Naive thymus-derived CD8-positive, alpha-beta T cell (primary cell): ENCODE data around the gene GRAP. TPM values are rescaled to one million over a fixed set of nuclear protein-coding genes. Genes with fewer than 3 reads are reported as not detected.
"Not testable (repeated sequence)": the region's sequence is repeated elsewhere in the genome, so short reads cannot be mapped to it uniquely, and the experiment has no call there.

Experiments used
- ATAC-seq, 2 donors: fragments of 150-1000 bp; cut with Tn5 transposase in 1 of 2; sonication (Bioruptor Pico), chemical (Tn5 transposase) in 1 of 2; 1 replicate in 1 of 2; 2 replicates in 1 of 2; pipeline ENCODE4 v1.10.0; 2021; ENCODE audit warnings: mild to moderate bottlenecking in 2 of 2, moderate library complexity in 2 of 2
- POLR2A ChIA-PET: fragments of 350-600 bp; sonication (Branson Sonifier 250); formaldehyde crosslinking; loops from one replicate; lab custom pipeline; 2021; ENCODE audit warnings: antibody characterized with exemption; lab: Charles Lee
- DNase-seq, 10 donors: peaks; one replicate each; pipeline versions ENCODE4 v3.0.0 to v3.0.0-alpha.2; 2020 to 2022
- H3K27ac Mint-ChIP-seq, 10 donors: one replicate each; pipeline ENCODE4 v1.8.0; 2020 to 2022; ENCODE audit warnings: mild to moderate bottlenecking in 10 of 10, mixed read lengths in 10 of 10, moderate library complexity in 4 of 10, inconsistent platforms in 1 of 10
- H3K27me3 Mint-ChIP-seq, 5 donors: one replicate each; pipeline ENCODE4 v1.8.0; 2021 to 2022; ENCODE audit warnings: mixed read lengths in 5 of 5
- H3K36me3 Mint-ChIP-seq, 3 donors: one replicate each; pipeline ENCODE4 v1.8.0; 2020 to 2022; ENCODE audit warnings: mixed read lengths in 3 of 3, mild to moderate bottlenecking in 2 of 3, inconsistent platforms in 1 of 3
- H3K4me1 Mint-ChIP-seq, 4 donors: one replicate each; pipeline ENCODE4 v1.8.0; 2021 to 2022; ENCODE audit warnings: mixed read lengths in 4 of 4
- H3K4me3 Mint-ChIP-seq, 10 donors: one replicate each; pipeline ENCODE4 v1.8.0; 2020 to 2022; ENCODE audit warnings: mild to moderate bottlenecking in 10 of 10, mixed read lengths in 10 of 10, moderate library complexity in 6 of 10, inconsistent platforms in 1 of 10
- H3K9me3 Mint-ChIP-seq, 9 donors: one replicate each; pipeline ENCODE4 v1.8.0; 2020 to 2022; ENCODE audit warnings: mixed read lengths in 9 of 9, mild to moderate bottlenecking in 3 of 9, inconsistent platforms in 1 of 9, moderate library complexity in 1 of 9
- polyA plus RNA-seq, 3 donors: library from polyadenylated mRNA; unstranded; fragments of 300-500 nt; fragmentation: Illumina TruSeq; gene quantifications; one replicate each; pipeline ENCODE4 v1.2.3, GENCODE V29; 2021
- total RNA-seq, 8 experiments: library from RNA in 2 of 8; stranded (reverse) in 2 of 8; gene quantifications; one replicate each; pipeline ENCODE4 v1.2.3 and lab custom pipeline; 2021 to 2026

Gene GRAP
- total and polyA plus RNA-seq, 5 experiments from 2014 or later = 32.7 to 99.6 (median 69.9) TPM

DNA sequence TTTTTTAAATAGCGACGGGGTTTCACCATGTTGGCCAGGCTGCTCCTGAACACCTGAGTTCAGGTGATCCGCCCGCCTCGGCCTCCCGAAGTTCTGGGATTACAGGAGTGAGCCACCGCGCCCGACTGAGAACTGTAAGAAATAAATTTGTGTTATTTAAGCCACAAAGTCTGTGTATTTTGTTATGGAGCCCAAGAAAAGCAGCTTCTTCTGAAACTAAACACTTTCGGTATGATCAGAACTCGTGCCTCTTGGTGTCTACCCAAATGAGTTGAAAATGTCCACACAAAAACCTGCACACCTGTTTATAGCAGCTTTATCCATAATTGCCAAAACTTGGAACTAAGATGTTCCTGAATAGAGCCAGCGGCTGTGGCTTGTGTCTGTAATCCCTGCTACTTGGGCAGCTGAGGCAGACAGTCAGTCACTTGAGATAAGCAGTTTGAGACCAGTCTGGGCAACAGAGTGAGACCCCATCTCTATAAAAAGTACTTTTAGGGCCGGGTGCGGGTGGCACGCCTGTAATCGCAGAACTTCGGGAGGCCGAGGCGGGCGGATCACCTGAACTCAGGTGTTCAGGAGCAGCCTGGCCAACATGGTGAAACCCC lies 16.1 kb upstream of the GRAP start:
- H3K27me3 Mint-ChIP-seq, POLR2A ChIA-PET, H3K36me3 Mint-ChIP-seq, DNase-seq, H3K9me3 Mint-ChIP-seq, H3K4me1 Mint-ChIP-seq: not testable (repeated sequence)
- Mint-ChIP-seq H3K4me3 (peak overlapping the region in 2 of 10 donors; percentile 56 to 71), H3K27ac (peak overlapping the region in 1 of 10 donors; percentile 89)
- peak; percentile 57 to 74 for ATAC-seq

DNA sequence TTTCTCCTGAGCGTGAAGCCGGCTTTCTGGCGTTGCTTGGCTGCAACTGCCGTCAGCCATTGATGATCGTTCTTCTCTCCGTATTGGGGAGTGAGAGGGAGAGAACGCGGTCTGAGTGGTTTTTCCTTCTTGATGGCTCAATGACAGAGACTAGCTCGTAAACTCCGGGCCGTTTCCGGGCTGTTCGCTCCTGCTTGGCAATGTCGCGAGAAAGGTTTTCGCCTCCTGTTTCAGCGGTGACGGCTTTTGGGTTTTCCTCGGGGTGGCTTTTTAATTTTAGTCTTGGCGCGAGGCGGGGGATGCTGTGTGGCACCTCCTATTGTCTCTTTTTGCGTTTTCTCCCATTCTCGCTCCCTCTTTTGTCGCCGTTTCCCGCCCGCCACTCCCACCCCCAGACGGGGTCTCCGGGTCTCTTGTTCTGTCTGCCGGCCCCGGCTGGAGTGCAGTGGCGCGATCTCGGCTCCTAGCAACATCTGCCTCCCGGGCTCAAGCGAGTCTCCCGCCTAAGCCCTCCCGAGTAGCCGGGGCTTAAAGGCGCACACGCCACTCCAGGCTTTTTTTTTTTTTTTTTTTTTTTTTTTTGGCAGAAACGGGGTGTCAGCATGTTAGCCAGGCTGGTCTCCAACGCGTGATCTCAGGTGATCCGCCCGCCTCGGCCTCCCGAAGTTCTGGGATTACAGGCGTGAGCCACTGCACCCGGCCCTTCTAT lies 15.4 kb upstream of the GRAP start:
- ATAC-seq (peak; percentile 39 to 70), DNase-seq (peak in 9 of 10 donors; percentile 18 to 86 (median 73))
- H3K27me3 Mint-ChIP-seq, POLR2A ChIA-PET, H3K36me3 Mint-ChIP-seq, H3K4me3 Mint-ChIP-seq, H3K27ac Mint-ChIP-seq, H3K9me3 Mint-ChIP-seq, H3K4me1 Mint-ChIP-seq: not testable (repeated sequence)

DNA sequence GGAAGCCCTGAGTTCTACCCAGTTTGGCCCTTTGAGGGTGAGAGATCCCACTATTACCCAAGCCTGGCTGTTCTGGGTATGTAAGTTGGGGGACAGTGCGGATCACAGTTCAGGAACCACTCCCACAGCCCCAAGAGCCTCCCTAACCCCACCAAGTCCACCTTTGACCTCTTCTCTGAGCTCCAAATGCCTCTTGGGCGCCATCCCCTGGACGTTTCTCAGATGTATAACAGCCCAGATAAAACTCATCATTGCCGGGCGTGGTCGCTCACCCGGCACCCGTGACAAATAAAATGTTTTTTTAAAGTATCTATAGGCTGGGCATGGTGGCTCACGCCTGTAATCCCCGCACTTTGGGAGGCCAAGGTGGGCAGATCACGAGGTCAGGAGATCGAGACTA lies 8.7 kb upstream of the GRAP start:
- POLR2A ChIA-PET, H3K9me3 Mint-ChIP-seq, H3K4me3 Mint-ChIP-seq, DNase-seq, H3K4me1 Mint-ChIP-seq, H3K27ac Mint-ChIP-seq, H3K36me3 Mint-ChIP-seq, H3K27me3 Mint-ChIP-seq: not testable (repeated sequence)
- peak; percentile 93 to 96 for ATAC-seq

DNA sequence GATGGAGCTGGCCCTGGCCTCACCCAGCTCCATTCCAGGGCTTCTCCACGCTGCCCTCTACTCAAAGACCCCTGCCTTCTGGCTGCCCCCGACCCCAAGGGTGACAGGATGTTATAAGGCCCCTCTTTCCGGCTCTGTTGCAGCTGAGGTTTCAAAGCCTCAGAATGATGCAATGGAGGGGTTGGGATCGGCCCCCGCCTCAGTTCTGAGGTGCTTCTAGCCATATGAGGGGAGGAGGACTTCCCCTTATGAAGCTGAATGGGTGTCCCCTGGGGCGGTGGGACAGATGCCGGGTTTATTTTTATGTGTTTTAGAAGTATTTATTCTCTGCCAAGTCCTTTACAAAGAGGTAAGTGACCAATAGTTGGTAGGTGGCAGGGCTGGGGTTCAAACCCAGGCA lies 2.1 kb upstream of the GRAP start:
- H3K36me3 Mint-ChIP-seq, H3K4me3 Mint-ChIP-seq, H3K27ac Mint-ChIP-seq, H3K9me3 Mint-ChIP-seq, H3K27me3 Mint-ChIP-seq, H3K4me1 Mint-ChIP-seq, POLR2A ChIA-PET: not testable (repeated sequence)
- DNase-seq (peak in 4 of 10 donors; percentile 10 to 34 (median 23)), ATAC-seq (peak; percentile 38 to 39)

DNA sequence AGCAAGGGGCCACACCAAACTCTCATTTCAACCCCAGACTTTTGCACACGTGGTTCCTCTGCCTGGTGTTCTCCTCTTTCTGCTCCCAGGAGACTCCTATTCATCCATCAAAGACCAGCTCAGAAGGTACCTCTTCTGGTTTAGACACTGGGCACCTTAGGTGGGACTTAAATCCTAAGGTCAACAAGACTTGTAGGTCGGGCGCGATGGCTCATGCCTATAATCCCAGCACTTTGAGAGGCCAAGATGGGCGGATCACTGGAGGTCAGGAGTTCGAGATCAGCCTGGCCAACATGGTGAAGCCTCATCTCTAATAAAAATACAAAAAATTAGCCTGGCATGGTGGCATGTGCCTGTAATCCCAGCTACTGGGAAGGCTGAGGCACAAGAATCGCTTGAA lies 753 bp upstream of the GRAP start:
- peak in 1 of 10 donors; percentile 6 for DNase-seq
- H3K4me3 Mint-ChIP-seq, H3K27me3 Mint-ChIP-seq, H3K9me3 Mint-ChIP-seq, POLR2A ChIA-PET, H3K4me1 Mint-ChIP-seq, H3K36me3 Mint-ChIP-seq, H3K27ac Mint-ChIP-seq, ATAC-seq: not testable (repeated sequence)

DNA sequence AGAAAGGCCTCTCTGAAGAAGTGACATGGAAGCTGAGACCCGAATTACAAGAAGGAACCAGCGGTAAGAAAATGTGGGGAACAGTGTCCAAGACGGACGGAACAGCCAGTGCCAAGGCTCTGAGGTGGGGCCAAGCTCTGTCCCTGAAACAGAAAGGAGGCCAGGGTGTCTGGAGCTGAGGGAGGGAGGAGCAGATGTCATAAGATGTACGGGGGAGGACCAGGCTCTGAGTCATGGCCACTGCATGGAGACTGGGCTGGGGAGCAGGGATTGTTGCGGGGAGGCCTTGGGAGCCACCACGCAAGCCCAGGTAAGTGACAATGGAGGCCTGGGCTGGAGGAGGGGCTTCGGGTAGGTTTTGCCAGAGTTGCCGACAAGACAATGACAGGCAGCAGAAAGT lies 2.1 kb downstream of the GRAP start:
- H3K9me3 Mint-ChIP-seq, H3K36me3 Mint-ChIP-seq: not testable (repeated sequence)

DNA sequence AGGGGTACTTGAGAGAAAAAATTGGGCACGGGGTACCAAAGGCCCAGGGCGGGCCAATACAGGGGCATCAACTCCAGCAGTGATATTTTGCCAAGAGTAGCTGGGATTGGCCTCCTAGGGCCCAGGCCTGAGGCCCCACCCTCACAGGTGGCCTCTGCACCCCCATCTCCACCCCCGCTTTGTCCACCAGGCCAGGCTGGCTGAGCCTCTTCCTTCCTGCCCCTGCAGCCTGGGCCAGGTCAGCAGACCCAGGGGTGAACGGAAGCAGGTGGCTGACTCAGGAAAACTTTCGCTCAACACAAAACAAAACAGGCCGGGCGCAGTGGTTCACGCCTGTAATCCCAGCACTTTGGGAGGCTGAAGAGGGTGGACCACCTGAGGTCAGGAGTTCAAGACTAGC lies 3.7 kb downstream of the GRAP start:
- POLR2A ChIA-PET, ATAC-seq: not testable (repeated sequence)

More for the DNA sequence above, 2.1 kb downstream of the GRAP start:
- H3K27ac Mint-ChIP-seq, ATAC-seq, POLR2A ChIA-PET, H3K27me3 Mint-ChIP-seq, DNase-seq, H3K4me3 Mint-ChIP-seq, H3K4me1 Mint-ChIP-seq: not testable (repeated sequence)

DNA sequence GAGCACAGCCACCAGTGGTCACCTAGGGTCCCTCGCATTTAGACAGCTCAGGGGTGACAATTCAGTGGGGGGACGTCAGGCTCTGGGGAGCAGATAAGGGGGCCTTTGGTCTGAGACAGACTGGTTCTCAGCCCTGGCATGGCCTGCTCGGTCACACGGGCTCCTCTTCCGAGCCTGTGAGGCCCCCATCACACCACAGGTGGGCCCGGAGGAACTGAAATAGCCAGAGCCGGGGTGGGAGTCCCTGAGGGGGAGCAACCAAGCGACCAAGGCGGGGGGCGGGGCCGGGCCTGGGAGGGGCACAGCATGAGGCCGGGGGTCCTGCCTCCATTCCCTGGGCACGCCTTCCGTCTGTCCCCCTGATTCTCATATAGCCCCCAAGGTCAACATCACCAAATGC lies 4.4 kb downstream of the GRAP start:
- H3K4me1 Mint-ChIP-seq, H3K27ac Mint-ChIP-seq, POLR2A ChIA-PET, H3K9me3 Mint-ChIP-seq, ATAC-seq, H3K27me3 Mint-ChIP-seq, H3K36me3 Mint-ChIP-seq, H3K4me3 Mint-ChIP-seq, DNase-seq: not testable (repeated sequence)

More for the DNA sequence above, 3.7 kb downstream of the GRAP start:
- DNase-seq, H3K36me3 Mint-ChIP-seq, H3K27ac Mint-ChIP-seq, H3K4me1 Mint-ChIP-seq, H3K9me3 Mint-ChIP-seq, H3K27me3 Mint-ChIP-seq, H3K4me3 Mint-ChIP-seq: not testable (repeated sequence)

DNA sequence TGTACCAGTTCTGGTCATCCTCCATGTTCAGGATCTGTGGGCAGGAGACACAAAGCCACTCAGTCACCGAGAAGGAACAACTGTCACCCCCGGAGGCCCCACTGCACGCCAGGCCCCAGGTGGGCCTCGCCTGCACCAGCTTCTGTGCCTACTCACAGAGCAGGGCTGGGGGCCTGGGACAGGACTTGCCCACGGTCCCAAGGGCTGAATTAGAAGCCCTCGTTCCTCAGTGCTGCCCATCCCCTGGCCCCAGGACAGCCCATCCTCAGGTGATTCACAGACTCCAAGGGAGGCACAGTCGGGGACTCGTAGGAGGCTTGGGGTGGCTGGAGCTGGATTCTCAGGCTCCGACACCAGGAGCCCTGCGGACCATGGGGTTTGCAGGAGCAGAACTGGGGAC lies 4.9 kb downstream of the GRAP start:
- H3K27ac Mint-ChIP-seq, ATAC-seq, H3K4me1 Mint-ChIP-seq, H3K4me3 Mint-ChIP-seq, H3K36me3 Mint-ChIP-seq, POLR2A ChIA-PET, H3K9me3 Mint-ChIP-seq, H3K27me3 Mint-ChIP-seq, DNase-seq: not testable (repeated sequence)

DNA sequence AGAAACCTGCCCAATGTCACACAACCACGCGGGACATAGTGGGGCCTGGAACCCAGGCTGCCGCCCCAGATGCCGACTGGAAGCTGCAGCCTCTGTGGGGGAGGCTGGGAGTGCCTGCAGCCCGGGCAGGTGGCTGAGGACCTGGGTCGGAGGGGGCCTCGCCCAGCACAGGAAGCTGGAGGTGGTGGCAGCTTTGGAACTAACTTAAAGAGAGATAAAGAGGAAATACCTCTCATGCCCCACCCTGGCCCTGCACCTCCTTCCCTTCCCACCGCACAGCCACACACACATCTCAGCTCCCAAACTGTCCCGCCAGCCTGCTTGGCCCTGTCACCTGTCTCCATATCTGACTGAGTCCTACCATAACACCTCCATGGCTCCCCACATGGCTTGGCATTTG lies 6.4 kb downstream of the GRAP start:
- DNase-seq, H3K27me3 Mint-ChIP-seq, H3K27ac Mint-ChIP-seq, H3K4me1 Mint-ChIP-seq, POLR2A ChIA-PET, H3K9me3 Mint-ChIP-seq, H3K36me3 Mint-ChIP-seq: not testable (repeated sequence)
- peak overlapping the region in 1 of 10 donors; percentile 57 for H3K4me3 Mint-ChIP-seq
- ATAC-seq = peak; percentile 36 to 55

DNA sequence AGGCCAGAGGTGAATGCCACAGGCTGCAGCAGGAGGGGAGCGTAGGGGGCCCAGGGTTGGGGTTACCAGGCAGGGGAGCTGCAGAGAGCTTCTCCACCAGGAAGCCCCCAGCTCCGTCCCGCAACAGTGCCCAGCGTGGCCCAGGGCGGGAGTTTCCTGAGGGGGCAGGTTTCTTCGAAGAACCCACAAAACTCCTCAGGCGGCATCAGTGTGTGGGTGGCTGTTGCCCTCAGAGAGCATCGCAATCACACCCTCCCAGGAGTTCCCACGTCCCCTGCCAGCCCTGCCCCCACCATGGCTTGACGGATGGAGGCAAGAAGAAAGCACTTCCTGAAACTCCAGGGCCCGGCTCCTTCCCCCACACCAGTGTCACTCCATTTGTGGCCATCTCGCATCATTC lies 8.0 kb downstream of the GRAP start:
- H3K4me1 Mint-ChIP-seq, H3K36me3 Mint-ChIP-seq, POLR2A ChIA-PET, H3K27ac Mint-ChIP-seq, DNase-seq, H3K9me3 Mint-ChIP-seq, H3K27me3 Mint-ChIP-seq, H3K4me3 Mint-ChIP-seq: not testable (repeated sequence)
- ATAC-seq = peak; percentile 34 to 38

DNA sequence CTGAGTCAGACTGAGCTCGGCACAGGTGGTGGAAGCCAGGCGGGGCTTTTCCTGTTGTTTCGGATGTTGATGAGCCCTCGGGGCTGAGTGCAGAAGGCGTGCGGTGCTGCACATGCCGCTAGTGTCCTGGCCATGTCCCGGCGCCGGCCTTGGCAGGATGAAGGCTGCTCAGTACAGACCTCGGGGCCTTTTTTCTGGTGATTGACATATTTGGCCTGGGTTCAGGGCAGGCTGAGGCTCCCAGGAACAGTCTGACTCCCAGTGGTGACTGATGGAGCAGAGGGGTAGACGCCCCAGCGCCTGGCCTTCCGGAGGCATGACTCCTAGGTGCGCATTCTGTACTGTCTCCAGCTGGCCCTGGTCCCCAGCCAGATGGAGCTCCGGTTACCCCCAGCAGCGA lies 8.8 kb downstream of the GRAP start:
- H3K27me3 Mint-ChIP-seq, H3K4me3 Mint-ChIP-seq, POLR2A ChIA-PET, H3K27ac Mint-ChIP-seq, H3K9me3 Mint-ChIP-seq, DNase-seq, H3K4me1 Mint-ChIP-seq, H3K36me3 Mint-ChIP-seq: not testable (repeated sequence)
- ATAC-seq = peak; percentile 36 to 60

DNA sequence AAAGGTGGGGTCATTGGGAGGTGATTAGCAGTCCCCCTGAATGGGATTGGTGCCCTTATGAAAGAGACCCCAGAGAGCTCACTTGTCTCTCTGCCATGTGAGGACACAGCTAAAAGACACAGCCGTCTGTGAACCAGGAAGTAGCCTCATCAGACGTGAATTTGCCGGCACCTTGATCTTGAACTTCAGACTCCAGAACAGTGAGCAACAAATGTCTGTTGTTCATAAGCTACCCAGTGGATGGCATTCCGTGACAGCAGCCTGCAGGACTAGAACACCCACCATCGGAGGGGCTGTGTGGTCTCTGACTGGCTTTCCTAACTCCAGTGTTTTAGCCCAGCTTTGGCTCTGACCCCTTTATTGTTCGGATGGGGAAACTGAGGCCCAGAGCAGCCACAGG lies 9.2 kb downstream of the GRAP start:
- POLR2A ChIA-PET, H3K27ac Mint-ChIP-seq, DNase-seq, H3K36me3 Mint-ChIP-seq, H3K4me3 Mint-ChIP-seq, H3K9me3 Mint-ChIP-seq, H3K4me1 Mint-ChIP-seq, H3K27me3 Mint-ChIP-seq: not testable (repeated sequence)
- ATAC-seq = peak; percentile 66 to 72

DNA sequence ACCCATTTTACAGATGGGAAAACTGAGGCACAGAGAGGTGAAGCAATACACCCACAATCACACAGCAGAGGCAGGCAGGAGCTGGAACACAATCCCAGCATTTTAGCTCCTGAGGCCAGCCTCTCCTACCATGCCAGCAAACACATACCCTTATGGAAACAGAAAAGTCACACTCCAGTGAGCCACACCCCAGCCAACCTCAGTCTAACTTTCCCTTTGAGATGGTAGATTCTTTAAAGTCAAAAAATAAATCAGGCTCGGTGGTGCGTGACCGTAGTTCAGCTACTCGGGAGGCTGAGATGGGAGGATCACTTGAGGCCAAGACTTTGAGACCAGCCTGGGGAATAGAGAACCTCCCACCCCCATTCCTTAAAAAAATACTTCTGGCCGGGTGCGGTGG lies 10.6 kb downstream of the GRAP start:
- H3K9me3 Mint-ChIP-seq, ATAC-seq, H3K27ac Mint-ChIP-seq, H3K4me1 Mint-ChIP-seq, DNase-seq, POLR2A ChIA-PET, H3K36me3 Mint-ChIP-seq, H3K27me3 Mint-ChIP-seq, H3K4me3 Mint-ChIP-seq: not testable (repeated sequence)
